GM18861 (cell line): Measurements from ENCODE around the gene SOAT2.
A peak's percentile ranks its signal among the peaks of the same experiment; 100 is the strongest.
"Not testable (repeated sequence)": the region's sequence is repeated elsewhere in the genome, so short reads cannot be mapped to it uniquely, and the experiment has no call there.

ENCODE experiments used
- ATAC-seq: cut with Tn5 transposase; IDR thresholded peaks from one replicate; pipeline ENCODE4 v1.9.1; 2021; ENCODE audit not compliant: unreplicated experiment

Gene SOAT2

DNA sequence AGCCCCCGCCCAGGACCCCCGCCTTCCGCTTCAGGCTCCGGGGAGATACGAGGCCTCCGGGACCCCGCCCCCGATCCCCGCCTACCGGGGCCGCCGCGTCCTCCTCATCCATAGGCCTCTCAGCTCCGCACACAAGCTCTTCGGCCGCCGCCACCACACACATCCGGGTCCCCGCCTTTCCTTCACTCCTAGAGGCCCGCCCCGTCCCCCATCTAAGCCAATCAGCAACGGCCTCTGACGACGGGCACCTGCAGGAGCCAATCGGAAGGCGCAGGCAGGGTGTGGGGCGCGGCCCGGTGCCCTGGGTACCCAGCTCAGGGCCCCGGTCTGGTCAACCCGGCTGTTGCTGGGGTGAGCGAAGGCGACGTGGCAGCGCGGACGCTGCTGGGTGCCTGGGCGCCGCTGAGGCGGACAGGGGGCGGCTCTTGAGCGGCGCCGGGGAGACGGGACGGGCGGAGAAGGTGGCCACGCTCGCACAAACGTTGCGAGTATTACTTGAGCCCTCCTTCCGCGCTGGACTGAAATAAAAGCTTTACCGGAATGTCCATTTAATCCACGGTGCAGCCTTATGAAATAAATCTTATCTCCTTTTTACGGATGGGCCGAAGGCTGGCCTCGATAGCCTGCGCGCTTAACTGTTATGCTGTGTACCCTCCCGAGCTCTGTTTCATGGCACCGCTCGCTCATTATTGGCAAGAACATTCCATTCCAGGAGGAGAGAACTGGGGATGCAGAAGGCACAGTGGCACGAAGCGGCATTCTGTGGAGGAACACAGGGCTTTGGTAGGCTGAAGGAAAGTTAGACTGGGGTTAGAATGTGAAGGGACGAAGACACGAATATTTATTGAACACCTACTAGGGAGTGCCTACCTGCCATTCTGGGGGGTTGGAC lies 23.8 kb upstream of the SOAT2 start, which contains the start of gene SPRYD3:
TSS of gene SPRYD3 (minus strand) at position 165 of the 892 bp plus-strand sequence. CDS start at position 108, 57 bp downstream.
- peak; percentile 98 for ATAC-seq

DNA sequence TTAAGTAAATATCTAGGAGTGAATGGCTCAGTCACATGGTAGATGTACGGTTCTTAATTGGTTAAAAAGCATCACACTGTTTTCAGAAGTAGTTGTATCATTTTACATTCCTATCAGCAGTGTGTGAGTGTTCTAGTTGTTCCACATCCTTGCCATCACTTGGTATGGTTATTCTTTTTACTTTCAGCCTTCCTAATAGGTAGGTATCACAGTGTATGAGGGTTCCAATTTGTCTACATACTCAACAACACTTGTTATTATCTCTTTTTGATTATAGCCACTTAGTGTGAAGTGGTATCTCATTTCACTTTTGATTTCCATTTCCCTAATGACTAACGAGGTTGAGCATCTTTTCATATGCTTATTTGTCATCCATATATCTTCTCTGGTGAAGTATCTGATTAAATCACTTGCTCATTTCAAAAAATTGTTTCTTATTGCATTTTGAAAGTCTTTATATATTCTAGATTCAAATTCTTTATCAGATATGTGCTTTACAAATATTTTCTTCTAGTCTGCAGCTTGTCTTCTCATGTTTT lies 20.6 kb upstream of the SOAT2 start:
- ATAC-seq: no peak

DNA sequence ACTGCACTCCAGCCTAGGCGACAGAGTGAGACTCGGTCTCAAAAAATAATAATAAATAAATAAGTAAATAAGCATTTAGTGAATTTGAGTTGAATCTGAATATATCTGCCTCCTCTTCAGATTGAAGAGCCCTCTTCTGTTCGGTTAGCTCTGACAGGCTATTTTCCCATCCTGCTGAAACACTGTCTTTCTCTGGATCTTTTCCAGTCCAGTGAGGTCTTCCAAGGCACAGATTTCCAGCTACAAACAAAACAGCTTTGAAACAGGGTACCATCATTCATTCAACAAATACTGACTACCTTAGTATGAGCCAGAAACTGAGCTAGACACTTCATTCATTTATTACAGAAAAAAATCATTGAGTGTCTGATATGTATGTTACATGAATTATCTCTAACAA lies 16.9 kb upstream of the SOAT2 start:
- ATAC-seq: no peak

DNA sequence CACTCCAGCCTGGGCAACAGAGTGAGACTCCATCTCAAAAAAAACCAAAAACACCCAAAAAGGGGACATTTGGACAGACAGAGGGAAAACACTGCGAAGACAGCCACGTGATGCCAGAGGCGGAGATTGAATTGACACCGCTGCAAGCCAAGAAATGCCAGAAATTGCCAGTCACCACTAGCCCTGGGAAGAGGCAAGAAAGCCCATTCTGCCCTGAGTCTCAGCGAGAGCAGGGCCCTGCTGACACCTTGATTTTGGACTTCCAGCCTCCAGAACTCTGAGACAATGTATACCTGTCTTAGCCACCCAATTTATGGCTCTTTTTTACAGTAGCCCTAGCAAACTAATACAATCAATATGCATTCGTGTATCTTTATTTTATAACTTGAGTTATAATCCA lies 13.2 kb upstream of the SOAT2 start:
- no peak for ATAC-seq

DNA sequence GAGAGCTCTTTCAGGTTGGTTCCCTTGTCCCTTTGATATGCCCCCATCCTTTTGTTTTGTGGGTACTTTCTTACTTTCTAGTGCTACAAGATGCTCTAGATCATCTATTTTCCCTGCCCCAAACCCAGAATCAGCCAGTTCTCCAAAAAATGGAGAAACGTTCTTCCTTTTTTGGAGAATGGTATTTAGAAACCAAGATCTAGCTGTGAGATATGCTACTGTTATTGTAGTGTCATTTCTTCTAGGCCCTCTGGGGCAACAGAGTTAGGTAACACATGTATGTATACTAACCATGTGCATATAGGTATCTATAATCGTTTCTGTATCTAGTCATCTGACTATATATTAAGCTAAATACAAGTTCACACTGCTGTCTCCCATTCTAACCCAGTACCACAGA lies 12.7 kb upstream of the SOAT2 start:
- ATAC-seq: no peak

- no peak for ATAC-seq
Measured at GRCh38 chr12:53091756-53092155, 11.5 kb upstream of the SOAT2 start.

GRCh38 chr12:53093777-53094393 lies 9.4 kb upstream of the SOAT2 start:
- no peak for ATAC-seq

GRCh38 chr12:53094394-53094787 lies 8.9 kb upstream of the SOAT2 start:
- no peak for ATAC-seq

GRCh38 chr12:53094796-53095595 lies 8.3 kb upstream of the SOAT2 start:
- not testable (repeated sequence) for ATAC-seq

DNA sequence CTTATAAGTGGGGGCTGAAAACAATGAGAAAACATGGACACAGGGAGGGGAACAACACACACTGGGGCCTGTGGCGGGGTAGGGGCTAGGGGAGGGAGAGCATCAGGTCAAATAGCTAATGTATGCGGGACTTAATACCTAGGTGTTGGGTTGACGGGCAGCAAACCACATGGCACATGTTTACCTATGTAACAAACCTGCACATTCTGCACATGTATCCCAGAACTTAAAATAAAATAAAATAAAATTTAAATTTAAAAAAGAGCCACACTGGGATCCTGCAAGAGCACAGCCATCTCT lies 7.7 kb upstream of the SOAT2 start:
- not testable (repeated sequence) for ATAC-seq

- ATAC-seq: no peak
Measured at GRCh38 chr12:53096089-53096741, 7.1 kb upstream of the SOAT2 start.

GRCh38 chr12:53096759-53097158 lies 6.5 kb upstream of the SOAT2 start:
- ATAC-seq: no peak

GRCh38 chr12:53097207-53097563 lies 6.1 kb upstream of the SOAT2 start:
- ATAC-seq: no peak

- no peak for ATAC-seq
Measured at GRCh38 chr12:53097564-53098353, 5.5 kb upstream of the SOAT2 start, which contains the start of gene IGFBP6. Gene IGFBP6, plus strand, starts transcription at chr12:53097667. Its CDS starts 51 bp downstream, at chr12:53097718.

DNA sequence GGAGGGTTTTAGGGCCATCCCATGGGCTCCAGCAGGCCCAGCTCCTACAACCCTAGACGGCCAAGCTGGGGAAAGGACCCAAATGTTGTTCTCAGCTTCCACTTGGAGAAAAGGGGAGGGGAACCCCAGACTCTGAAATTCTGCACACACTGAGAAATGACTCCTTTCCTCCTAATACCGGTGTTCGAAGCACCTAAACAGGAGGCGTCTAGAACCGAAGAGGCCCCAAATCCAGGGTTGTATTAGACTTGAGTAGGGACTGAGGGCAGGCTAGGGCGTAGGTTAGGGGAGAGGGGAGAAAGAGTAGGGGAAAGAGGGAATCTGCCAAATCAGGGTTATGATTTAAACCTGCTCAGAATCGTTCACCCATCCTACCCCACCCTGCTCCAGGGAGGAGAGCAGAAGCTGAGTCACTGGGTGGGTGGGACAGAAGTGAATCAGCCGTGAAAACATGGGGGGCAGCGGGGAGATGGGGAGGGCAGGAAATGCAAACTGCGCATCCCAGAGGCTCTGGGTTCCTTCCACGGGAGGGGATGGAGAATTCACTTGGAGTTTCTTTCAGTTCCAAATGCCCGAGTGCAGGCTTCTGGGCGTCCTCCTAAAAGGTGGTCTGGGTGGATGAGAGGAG lies 4.8 kb upstream of the SOAT2 start:
- ATAC-seq: no peak

GRCh38 chr12:53099071-53099882 lies 4.0 kb upstream of the SOAT2 start:
- ATAC-seq: no peak

- no peak for ATAC-seq
Measured at GRCh38 chr12:53100466-53101151, 2.7 kb upstream of the SOAT2 start.

GRCh38 chr12:53101266-53101665 lies 2.0 kb upstream of the SOAT2 start:
- no peak for ATAC-seq
